C4-2B (cell line): Measurements from ENCODE around the gene SNCAIP.
"Not testable (repeated sequence)": the region's sequence is repeated elsewhere in the genome, so short reads cannot be mapped to it uniquely, and the experiment has no call there.

Experiments used
- ZFX ChIP-seq: fragments of 450-650 bp; IDR thresholded peaks from 2 replicates; pipeline ENCODE4 v1.6.1; 2017
- TF ChIP-seq, protein P1 (sequence below): fragments of 450-650 bp; conservative IDR thresholded peaks from 2 replicates; pipeline ENCODE4 v1.5.1; 2017; ENCODE audit warnings: mild to moderate bottlenecking

DNA sequence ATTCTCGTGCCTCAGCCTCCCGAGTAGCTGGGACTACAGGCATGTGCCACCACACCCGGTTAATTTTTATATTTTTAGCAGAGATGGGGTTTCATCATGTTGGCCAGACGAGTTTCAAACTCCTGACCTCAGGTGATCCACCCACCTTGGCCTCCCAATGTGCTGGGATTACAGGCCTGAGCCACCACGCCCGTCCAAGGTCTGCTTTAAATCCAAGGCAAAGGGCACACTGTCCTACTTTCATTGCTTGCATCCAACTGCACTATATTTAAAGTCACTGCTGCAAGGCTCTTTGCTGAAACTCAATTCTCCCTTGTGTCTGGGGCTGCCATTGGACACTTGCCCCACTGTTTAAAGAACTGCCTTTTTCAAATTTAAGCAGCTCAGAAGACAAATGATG lies 174.6 kb downstream of the SNCAIP start:
- TF ChIP-seq, protein P1, sequence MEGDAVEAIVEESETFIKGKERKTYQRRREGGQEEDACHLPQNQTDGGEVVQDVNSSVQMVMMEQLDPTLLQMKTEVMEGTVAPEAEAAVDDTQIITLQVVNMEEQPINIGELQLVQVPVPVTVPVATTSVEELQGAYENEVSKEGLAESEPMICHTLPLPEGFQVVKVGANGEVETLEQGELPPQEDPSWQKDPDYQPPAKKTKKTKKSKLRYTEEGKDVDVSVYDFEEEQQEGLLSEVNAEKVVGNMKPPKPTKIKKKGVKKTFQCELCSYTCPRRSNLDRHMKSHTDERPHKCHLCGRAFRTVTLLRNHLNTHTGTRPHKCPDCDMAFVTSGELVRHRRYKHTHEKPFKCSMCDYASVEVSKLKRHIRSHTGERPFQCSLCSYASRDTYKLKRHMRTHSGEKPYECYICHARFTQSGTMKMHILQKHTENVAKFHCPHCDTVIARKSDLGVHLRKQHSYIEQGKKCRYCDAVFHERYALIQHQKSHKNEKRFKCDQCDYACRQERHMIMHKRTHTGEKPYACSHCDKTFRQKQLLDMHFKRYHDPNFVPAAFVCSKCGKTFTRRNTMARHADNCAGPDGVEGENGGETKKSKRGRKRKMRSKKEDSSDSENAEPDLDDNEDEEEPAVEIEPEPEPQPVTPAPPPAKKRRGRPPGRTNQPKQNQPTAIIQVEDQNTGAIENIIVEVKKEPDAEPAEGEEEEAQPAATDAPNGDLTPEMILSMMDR, result not testable (repeated sequence)
- TF ChIP-seq ZFX, result not testable (repeated sequence)
